Fibroblast of lung (primary cell): ENCODE measurements around the gene AFAP1. TPM values are rescaled to one million over a fixed set of nuclear protein-coding genes. Genes with fewer than 3 reads are reported as not detected.

Source experiments
- DNase-seq, 2 donors: peaks; one replicate each; pipeline versions ENCODE4 v3.0.0 to v3.0.0-alpha.2; 2010; ENCODE audit warnings: low read depth in 2 of 2
- H2AFZ ChIP-seq: 2 replicates; pipeline ENCODE4 v1.5.1; 2012; ENCODE audit warnings: low read length, control low read depth, inconsistent platforms
- H3K27ac ChIP-seq: 2 replicates; pipeline ENCODE4 v1.5.1; 2011; ENCODE audit warnings: low read length, control low read depth; ENCODE audit not compliant: insufficient read depth
- H3K27me3 ChIP-seq: 2 replicates; pipeline ENCODE4 v1.5.1; 2011; ENCODE audit warnings: mild to moderate bottlenecking, low read length; ENCODE audit not compliant: control insufficient read depth, insufficient read depth
- H3K36me3 ChIP-seq: 2 replicates; pipeline ENCODE4 v1.5.1; 2011; ENCODE audit warnings: low read length; ENCODE audit not compliant: control insufficient read depth, insufficient read depth
- H3K4me1 ChIP-seq: 2 replicates; pipeline ENCODE4 v1.5.1; 2011; ENCODE audit warnings: low read length; ENCODE audit not compliant: control insufficient read depth, insufficient read depth; ENCODE audit errors: extremely low read depth
- H3K4me2 ChIP-seq: 2 replicates; pipeline ENCODE4 v1.5.1; 2011; ENCODE audit warnings: low read length, control low read depth; ENCODE audit not compliant: insufficient read depth; ENCODE audit errors: extremely low read depth
- H3K4me3 ChIP-seq, 4 experiments: fragments of 200-600 bp in 1 of 4; sonication (generic) in 1 of 4; replicated peaks in 1 of 4; 2 replicates each; pipeline ENCODE4 v1.5.1; 2011 to 2016; ENCODE audit warnings: low read length in 4 of 4, low read depth in 3 of 4, mild to moderate bottlenecking in 3 of 4, control low read depth in 2 of 4, inconsistent platforms in 1 of 4, mixed read lengths in 1 of 4; ENCODE audit not compliant: insufficient read depth in 1 of 4; ENCODE audit errors: control extremely low read depth in 1 of 4
- H3K79me2 ChIP-seq: 2 replicates; pipeline ENCODE4 v1.5.1; 2012; ENCODE audit warnings: mild to moderate bottlenecking, low read length, inconsistent platforms; ENCODE audit not compliant: control insufficient read depth, insufficient read depth
- H3K9ac ChIP-seq: 2 replicates; pipeline ENCODE4 v1.5.1; 2011; ENCODE audit warnings: mild to moderate bottlenecking, low read length, control low read depth; ENCODE audit not compliant: insufficient read depth
- H3K9me3 ChIP-seq: 2 replicates; pipeline ENCODE4 v1.5.1; 2012; ENCODE audit warnings: low read depth, low read length; ENCODE audit not compliant: control insufficient read depth, insufficient read depth
- H4K20me1 ChIP-seq: 2 replicates; pipeline ENCODE4 v1.5.1; 2011; ENCODE audit warnings: low read length; ENCODE audit not compliant: control insufficient read depth, insufficient read depth; ENCODE audit errors: extremely low read depth
- CTCF ChIP-seq, 2 donors: IDR thresholded peaks in 1 of 2; conservative IDR thresholded peaks in 1 of 2; 1 replicate in 1 of 2; 2 replicates in 1 of 2; pipeline ENCODE4 v1.5.1; 2011 to 2012; ENCODE audit warnings: low read length in 2 of 2, control low read depth in 1 of 2, inconsistent platforms in 1 of 2, low read depth in 1 of 2, mild to moderate bottlenecking in 1 of 2
- EZH2 ChIP-seq: IDR thresholded peaks from 2 replicates; pipeline ENCODE4 v1.5.1; 2012; ENCODE audit warnings: low read length, control low read depth, mild to moderate bottlenecking; ENCODE audit errors: missing control alignments
- polyA plus RNA-seq, 2 donors: library from polyadenylated mRNA; depleted of rRNA in 1 of 2; stranded (reverse) in 1 of 2; unstranded in 1 of 2; fragments of >200 nt; gene quantifications; 2 replicates each; pipeline ENCODE4 v1.2.1, GENCODE V29; 2011 to 2012; ENCODE audit warnings: missing spikeins in 1 of 2
- total RNA-seq: library from RNA; depleted of rRNA; stranded (reverse); fragments of >200 nt; gene quantifications from 2 replicates; pipeline ENCODE4 v1.2.1, GENCODE V29; 2014

AFAP1 gene
- total and polyA plus RNA-seq, 2 donors (not counting 1 experiment from before 2014, with no cell fraction given), result 21.8 to 30.1 TPM

GRCh38 chr4:7971159-7971631 is 31.5 kb upstream of the AFAP1 start:
- Histone ChIP-seq H3K79me2 (no peaks in the 10 kb centered on the region), H2AFZ (no peak overlapping the region), H3K4me2 (no peak overlapping the region), H3K36me3 (no peaks in the 10 kb centered on the region), H3K9me3 (no peaks in the 10 kb centered on the region), H3K4me3 (no peak overlapping the region), H3K4me1 (peaks cover 20% of the 10 kb centered on the region), H3K9ac (no peak overlapping the region), H3K27me3 (no peaks in the 10 kb centered on the region), H4K20me1 (no peaks in the 10 kb centered on the region), H3K27ac (no peak overlapping the region)
- TF ChIP-seq EZH2, result no peak
- no peak for TF ChIP-seq CTCF (conservative IDR thresholded peaks at IDR 0.05 in 1 of 2, IDR thresholded peaks at IDR 0.05 in 1 of 2; ENCODE audit: low read depth in 1 of 2, low read length in 2 of 2)
- DNase-seq, result no peak

- Histone ChIP-seq H3K9ac (peak overlapping the region; percentile 5), H3K4me1 (peaks cover 20% of the 10 kb centered on the region), H3K36me3 (no peaks in the 10 kb centered on the region), H3K79me2 (no peaks in the 10 kb centered on the region), H3K4me3 (no peak overlapping the region), H2AFZ (peak overlapping the region; percentile 15), H3K27ac (peak overlapping the region; percentile 67), H3K4me2 (no peak overlapping the region), H3K27me3 (no peaks in the 10 kb centered on the region), H4K20me1 (no peaks in the 10 kb centered on the region), H3K9me3 (no peaks in the 10 kb centered on the region)
- no peak for DNase-seq
- TF ChIP-seq EZH2 (no peak), CTCF (conservative IDR thresholded peaks at IDR 0.05 in 1 of 2, IDR thresholded peaks at IDR 0.05 in 1 of 2; ENCODE audit: low read depth in 1 of 2, low read length in 2 of 2) (no peak)
Observed at GRCh38 chr4:7970361-7970946, 30.8 kb upstream of the AFAP1 start.

- H3K4me3 ChIP-seq, result no peak overlapping the region
- H3K4me1 ChIP-seq, result peaks cover 20% of the 10 kb centered on the region
- H2AFZ ChIP-seq, result no peak overlapping the region
- H4K20me1 ChIP-seq, result no peaks in the 10 kb centered on the region
- H3K36me3 ChIP-seq, result no peaks in the 10 kb centered on the region
- TF ChIP-seq EZH2, result no peak
- TF ChIP-seq CTCF (conservative IDR thresholded peaks at IDR 0.05 in 1 of 2, IDR thresholded peaks at IDR 0.05 in 1 of 2; ENCODE audit: low read depth in 1 of 2, low read length in 2 of 2), result no peak
- H3K79me2 ChIP-seq, result no peaks in the 10 kb centered on the region
- no peak overlapping the region for H3K4me2 ChIP-seq
- peaks cover 1% of the 10 kb centered on the region for H3K27me3 ChIP-seq
- no peak for DNase-seq
- no peak overlapping the region for H3K9ac ChIP-seq
- no peaks in the 10 kb centered on the region for H3K9me3 ChIP-seq
- no peak overlapping the region for H3K27ac ChIP-seq
Observed at GRCh38 chr4:7968262-7968896, 28.7 kb upstream of the AFAP1 start.
